PFSK-1 (cell line): Measurements from ENCODE around the gene TNFAIP1.

Source experiments
- TAF1 ChIP-seq: IDR thresholded peaks from 2 replicates; pipeline ENCODE4 v1.6.1; 2012; ENCODE audit warnings: low read length, control low read depth, borderline replicate concordance; ENCODE audit not compliant: insufficient read depth
- TF ChIP-seq, protein P1 (sequence below), 2 experiments: IDR thresholded peaks; 2 replicates each; pipeline versions ENCODE4 v1.6.1 to v1.8.0; 2011 to 2012; ENCODE audit warnings: low read depth in 2 of 2, low read length in 2 of 2, control low read depth in 1 of 2, inconsistent platforms in 1 of 2, mild to moderate bottlenecking in 1 of 2, moderate library complexity in 1 of 2; ENCODE audit not compliant: insufficient read depth in 1 of 2

DNA sequence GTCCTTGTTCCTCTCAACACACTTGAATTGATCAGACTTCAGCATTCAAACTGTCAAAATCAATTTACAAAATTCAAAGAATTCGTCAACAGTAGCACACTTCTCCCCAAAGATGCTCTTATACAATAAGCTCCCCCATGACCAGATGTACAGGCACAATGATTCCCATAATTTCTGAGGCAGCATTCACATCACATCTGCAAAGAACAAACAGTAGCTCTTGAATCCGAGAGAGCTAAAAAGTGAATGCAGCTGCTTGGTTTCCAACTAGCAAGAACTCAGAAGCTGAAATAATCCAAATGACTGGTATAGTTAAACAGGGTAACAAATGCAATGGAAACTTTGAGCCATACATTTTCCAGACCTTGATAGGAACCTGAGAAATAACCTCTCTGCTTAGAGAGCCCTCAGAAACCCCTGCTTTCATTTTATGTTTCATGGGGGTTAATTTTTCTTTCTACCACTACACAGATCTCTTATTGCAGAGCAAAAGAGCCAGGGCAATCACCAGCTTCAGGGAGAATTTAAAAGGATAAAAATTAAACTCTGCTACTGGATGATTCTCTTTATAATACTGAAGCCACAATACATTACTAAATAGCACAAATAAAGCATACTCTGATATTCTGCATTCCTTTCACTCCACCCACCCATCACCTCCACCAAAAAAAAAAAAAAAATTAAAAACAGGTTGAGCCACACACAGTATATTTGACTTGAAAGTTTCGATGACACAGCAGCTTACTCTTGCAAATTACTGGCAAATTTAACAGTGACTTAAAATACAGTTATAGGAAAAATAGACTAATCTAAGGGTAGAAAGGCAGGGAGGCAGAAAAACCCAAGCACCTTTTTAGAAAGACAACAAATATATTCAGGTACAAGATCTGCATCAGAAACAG lies 39.6 kb upstream of the TNFAIP1 start:
- TF ChIP-seq, protein P1, sequence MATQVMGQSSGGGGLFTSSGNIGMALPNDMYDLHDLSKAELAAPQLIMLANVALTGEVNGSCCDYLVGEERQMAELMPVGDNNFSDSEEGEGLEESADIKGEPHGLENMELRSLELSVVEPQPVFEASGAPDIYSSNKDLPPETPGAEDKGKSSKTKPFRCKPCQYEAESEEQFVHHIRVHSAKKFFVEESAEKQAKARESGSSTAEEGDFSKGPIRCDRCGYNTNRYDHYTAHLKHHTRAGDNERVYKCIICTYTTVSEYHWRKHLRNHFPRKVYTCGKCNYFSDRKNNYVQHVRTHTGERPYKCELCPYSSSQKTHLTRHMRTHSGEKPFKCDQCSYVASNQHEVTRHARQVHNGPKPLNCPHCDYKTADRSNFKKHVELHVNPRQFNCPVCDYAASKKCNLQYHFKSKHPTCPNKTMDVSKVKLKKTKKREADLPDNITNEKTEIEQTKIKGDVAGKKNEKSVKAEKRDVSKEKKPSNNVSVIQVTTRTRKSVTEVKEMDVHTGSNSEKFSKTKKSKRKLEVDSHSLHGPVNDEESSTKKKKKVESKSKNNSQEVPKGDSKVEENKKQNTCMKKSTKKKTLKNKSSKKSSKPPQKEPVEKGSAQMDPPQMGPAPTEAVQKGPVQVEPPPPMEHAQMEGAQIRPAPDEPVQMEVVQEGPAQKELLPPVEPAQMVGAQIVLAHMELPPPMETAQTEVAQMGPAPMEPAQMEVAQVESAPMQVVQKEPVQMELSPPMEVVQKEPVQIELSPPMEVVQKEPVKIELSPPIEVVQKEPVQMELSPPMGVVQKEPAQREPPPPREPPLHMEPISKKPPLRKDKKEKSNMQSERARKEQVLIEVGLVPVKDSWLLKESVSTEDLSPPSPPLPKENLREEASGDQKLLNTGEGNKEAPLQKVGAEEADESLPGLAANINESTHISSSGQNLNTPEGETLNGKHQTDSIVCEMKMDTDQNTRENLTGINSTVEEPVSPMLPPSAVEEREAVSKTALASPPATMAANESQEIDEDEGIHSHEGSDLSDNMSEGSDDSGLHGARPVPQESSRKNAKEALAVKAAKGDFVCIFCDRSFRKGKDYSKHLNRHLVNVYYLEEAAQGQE (IDR thresholded peaks at IDR 0.05; ENCODE audit: insufficient read depth in 1 of 2, low read depth in 2 of 2, low read length in 2 of 2) = no peak
- TF ChIP-seq TAF1 = no peak
